Peyer's patch (tissue), 4 donors: ENCODE measurements around the gene NTN4.

ENCODE experiments used
- POLR2A ChIP-seq, 2 donors: fragments of 450-650 bp; IDR thresholded peaks; one replicate each; pipeline ENCODE4 v1.5.1; 2017; ENCODE audit warnings: antibody characterized with exemption in 2 of 2, mild to moderate bottlenecking in 2 of 2, moderate library complexity in 2 of 2
- TF ChIP-seq, protein P1 (sequence below), 6 experiments: fragments of 450-650 bp in 4 of 6; fragments of 200-600 bp in 2 of 6; sonication (generic) in 1 of 6; IDR thresholded peaks; one replicate each; pipeline ENCODE4 v1.5.1; 2017 to 2019; ENCODE audit warnings: antibody characterized with exemption in 6 of 6, mild to moderate bottlenecking in 3 of 6, moderate library complexity in 1 of 6

DNA sequence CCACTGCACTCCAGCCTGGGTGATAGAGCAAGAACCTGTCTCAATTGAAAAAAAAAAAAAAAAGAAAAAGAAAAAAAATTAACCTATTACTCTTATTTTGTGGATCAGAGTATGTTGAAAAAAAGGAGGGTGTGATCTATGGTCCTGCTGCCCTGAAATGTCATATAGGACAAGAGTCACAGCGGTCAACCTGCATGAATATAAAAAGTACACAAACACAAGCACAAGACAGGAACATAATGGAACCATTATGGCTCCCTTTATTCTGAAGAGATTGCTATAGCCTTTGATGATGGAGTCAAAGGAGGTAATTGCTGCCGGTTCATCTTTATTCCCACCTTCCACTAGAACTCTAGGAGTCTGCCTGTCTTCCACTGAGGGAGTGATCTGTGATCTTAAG is 96.9 kb downstream of the NTN4 start:
- TF ChIP-seq, protein P1, sequence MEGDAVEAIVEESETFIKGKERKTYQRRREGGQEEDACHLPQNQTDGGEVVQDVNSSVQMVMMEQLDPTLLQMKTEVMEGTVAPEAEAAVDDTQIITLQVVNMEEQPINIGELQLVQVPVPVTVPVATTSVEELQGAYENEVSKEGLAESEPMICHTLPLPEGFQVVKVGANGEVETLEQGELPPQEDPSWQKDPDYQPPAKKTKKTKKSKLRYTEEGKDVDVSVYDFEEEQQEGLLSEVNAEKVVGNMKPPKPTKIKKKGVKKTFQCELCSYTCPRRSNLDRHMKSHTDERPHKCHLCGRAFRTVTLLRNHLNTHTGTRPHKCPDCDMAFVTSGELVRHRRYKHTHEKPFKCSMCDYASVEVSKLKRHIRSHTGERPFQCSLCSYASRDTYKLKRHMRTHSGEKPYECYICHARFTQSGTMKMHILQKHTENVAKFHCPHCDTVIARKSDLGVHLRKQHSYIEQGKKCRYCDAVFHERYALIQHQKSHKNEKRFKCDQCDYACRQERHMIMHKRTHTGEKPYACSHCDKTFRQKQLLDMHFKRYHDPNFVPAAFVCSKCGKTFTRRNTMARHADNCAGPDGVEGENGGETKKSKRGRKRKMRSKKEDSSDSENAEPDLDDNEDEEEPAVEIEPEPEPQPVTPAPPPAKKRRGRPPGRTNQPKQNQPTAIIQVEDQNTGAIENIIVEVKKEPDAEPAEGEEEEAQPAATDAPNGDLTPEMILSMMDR (IDR thresholded peaks at IDR 0.05), result no peak
- no peak for TF ChIP-seq POLR2A (IDR thresholded peaks at IDR 0.05)
